K562 (cell line): ENCODE data around the gene CNGB1. TPM values are rescaled to one million over a fixed set of nuclear protein-coding genes. Genes with fewer than 3 reads are reported as not detected.
A peak's percentile ranks its signal among the peaks of the same experiment; 100 is the strongest.

ENCODE experiments used
- ARHGAP35 ChIP-seq: fragments of 450-650 bp; IDR thresholded peaks from 2 replicates; pipeline ENCODE4 v1.6.1; 2018; ENCODE audit not compliant: partially characterized antibody
- BCOR ChIP-seq: fragments of 450-650 bp; IDR thresholded peaks from 2 replicates; pipeline ENCODE4 v1.6.1; 2016
- CSDE1 ChIP-seq, 2 experiments: fragments of 450-650 bp; IDR thresholded peaks; 2 replicates each; pipeline ENCODE4 v1.6.1; 2016; ENCODE audit warnings: mild to moderate bottlenecking in 1 of 2
- MAX ChIP-seq: sonication (generic); formaldehyde crosslinking; IDR thresholded peaks from 2 replicates; pipeline ENCODE4 v1.9.0; 2022; ENCODE audit warnings: mild to moderate bottlenecking, missing genetic modification reagents
- TRIM24 ChIP-seq, 2 experiments: fragments of 450-650 bp; IDR thresholded peaks; 2 replicates each; pipeline ENCODE4 v1.6.1; 2016
- TSC22D4 ChIP-seq: fragments of 450-650 bp; IDR thresholded peaks from 2 replicates; pipeline ENCODE4 v1.6.1; 2016; ENCODE audit warnings: missing genetic modification characterization, missing biosample characterization, control low read depth
- polyA plus RNA-seq, 8 experiments: library from polyadenylated mRNA; depleted of rRNA in 4 of 8; stranded (reverse) in 5 of 8; unstranded in 3 of 8; fragments of >200 nt; fragmentation: Nextera tagmentation in 2 of 8; fragmentation: Illumina TruSeq in 1 of 8; extraction: Ambion mirVana in 2 of 8; extraction: Trizol in 1 of 8; gene quantifications; 2 replicates each; pipeline versions ENCODE4 v1.2.1 to v1.2.3, GENCODE V29; 2011 to 2014; ENCODE audit warnings: inconsistent platforms in 1 of 8, missing spikeins in 1 of 8
- total RNA-seq, 7 experiments: library from RNA; depleted of rRNA in 6 of 7; stranded (reverse); fragments of >200 nt in 6 of 7; fragmentation: Illumina TruSeq in 2 of 7; extraction: Trizol in 2 of 7; gene quantifications; 2 replicates each; pipeline versions ENCODE4 v1.2.1 to v1.2.3, GENCODE V29; 2011 to 2021; ENCODE audit warnings: low replicate concordance in 1 of 7
- TF ChIP-seq, protein P1 (sequence below): fragments of 450-650 bp; formaldehyde crosslinking; IDR thresholded peaks from 2 replicates; pipeline ENCODE4 v1.4.0; 2022; ENCODE audit warnings: missing genetic modification characterization
- TF ChIP-seq, protein P2 (sequence below): fragments of 450-650 bp; IDR thresholded peaks from 2 replicates; pipeline ENCODE4 v1.6.1; 2016; ENCODE audit warnings: borderline replicate concordance

Gene CNGB1
- total and polyA plus RNA-seq, 9 of the 15 experiments (the other 6 are each of a cell fraction or from before 2014, with no cell fraction given), result not detected

GRCh38 chr16:57912529-57913260 lies 58.2 kb downstream of the CNGB1 start (continued):
- TF ChIP-seq, protein P1, sequence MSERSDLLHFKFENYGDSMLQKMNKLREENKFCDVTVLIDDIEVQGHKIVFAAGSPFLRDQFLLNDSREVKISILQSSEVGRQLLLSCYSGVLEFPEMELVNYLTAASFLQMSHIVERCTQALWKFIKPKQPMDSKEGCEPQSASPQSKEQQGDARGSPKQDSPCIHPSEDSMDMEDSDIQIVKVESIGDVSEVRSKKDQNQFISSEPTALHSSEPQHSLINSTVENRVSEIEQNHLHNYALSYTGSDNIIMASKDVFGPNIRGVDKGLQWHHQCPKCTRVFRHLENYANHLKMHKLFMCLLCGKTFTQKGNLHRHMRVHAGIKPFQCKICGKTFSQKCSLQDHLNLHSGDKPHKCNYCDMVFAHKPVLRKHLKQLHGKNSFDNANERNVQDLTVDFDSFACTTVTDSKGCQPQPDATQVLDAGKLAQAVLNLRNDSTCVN, result peak; percentile 72; the same call in 1 of the 2 replicates
- TF ChIP-seq TRIM24 (IDR thresholded peaks at IDR 0.05) (peak; percentile 60 to 66; a peak in 3 of 4 replicates), BCOR (peak; percentile 60; the same call in 1 of the 2 replicates), TSC22D4 (tag) (peak; percentile 52; the same call in 1 of the 2 replicates), CSDE1 (IDR thresholded peaks at IDR 0.05) (no peak), ARHGAP35 (peak; percentile 21), MAX (CRISPR knock-in tag) (peak; percentile 38; the same call in 1 of the 2 replicates)
- TF ChIP-seq, protein P2, sequence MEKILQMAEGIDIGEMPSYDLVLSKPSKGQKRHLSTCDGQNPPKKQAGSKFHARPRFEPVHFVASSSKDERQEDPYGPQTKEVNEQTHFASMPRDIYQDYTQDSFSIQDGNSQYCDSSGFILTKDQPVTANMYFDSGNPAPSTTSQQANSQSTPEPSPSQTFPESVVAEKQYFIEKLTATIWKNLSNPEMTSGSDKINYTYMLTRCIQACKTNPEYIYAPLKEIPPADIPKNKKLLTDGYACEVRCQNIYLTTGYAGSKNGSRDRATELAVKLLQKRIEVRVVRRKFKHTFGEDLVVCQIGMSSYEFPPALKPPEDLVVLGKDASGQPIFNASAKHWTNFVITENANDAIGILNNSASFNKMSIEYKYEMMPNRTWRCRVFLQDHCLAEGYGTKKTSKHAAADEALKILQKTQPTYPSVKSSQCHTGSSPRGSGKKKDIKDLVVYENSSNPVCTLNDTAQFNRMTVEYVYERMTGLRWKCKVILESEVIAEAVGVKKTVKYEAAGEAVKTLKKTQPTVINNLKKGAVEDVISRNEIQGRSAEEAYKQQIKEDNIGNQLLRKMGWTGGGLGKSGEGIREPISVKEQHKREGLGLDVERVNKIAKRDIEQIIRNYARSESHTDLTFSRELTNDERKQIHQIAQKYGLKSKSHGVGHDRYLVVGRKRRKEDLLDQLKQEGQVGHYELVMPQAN, result 0 out of 2 replicates have a peak, but pooled peaks have one; percentile 34
- TF ChIP-seq, all 486 proteins: peak for 18
